GM12864 (cell line): ENCODE results near the gene COL27A1.

Experiments
- DNase-seq: peaks from one replicate; pipeline ENCODE4 v3.0.0-alpha.2; 2011; ENCODE audit warnings: low read depth
- H3K4me3 ChIP-seq: 2 replicates; pipeline ENCODE4 v1.5.1; 2011; ENCODE audit warnings: mild to moderate bottlenecking, low read depth, low read length, control low read depth
- TF ChIP-seq, protein P1 (sequence below): IDR thresholded peaks from 2 replicates; pipeline ENCODE4 v1.5.1; 2011; ENCODE audit warnings: low read depth, mild to moderate bottlenecking, moderate library complexity, low read length, control low read depth, inconsistent platforms; ENCODE audit errors: missing control alignments

Gene COL27A1

DNA sequence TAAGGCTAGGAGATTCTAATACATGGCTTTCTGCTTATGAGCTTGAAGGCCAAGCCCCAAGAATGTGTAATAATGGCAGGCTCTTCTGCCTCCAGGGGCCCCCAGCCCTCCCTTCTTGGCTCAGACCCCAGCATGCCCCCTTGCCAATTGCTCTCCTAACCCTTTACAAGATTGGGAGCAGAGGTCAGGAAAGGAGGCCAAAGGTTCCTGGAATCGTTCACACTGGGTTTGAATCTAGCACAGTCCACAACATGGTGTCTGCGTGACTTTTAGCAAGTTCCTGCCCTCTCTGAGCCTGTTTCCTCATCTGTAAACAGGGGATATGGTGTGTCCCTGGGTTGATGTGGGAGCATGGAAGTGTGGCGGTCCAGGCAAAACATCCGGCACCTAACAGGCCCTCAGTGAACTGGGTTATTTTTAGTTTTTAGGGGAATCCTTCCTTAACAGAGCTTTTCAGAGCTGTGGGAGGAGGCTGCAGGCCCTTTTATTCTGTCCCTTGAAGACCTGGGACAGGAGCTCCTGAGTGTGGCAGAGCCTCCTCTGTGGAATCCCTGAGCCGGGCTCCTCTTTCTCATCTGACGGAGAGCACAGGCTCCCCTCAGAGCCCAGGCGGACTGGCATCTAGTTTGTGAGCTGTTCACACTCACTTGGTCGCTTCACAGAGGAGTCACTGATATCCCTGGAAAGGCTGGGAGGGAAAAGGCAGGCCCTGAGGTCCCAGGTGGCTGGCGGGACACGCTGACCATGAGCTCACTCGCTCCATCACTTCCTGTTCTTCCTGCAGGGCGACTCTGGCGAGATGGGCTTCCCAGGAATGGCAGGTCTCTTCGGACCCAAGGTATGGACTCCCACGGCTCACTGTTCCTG is 144.2 kb downstream of the COL27A1 start:
- no peak overlapping the region for H3K4me3 ChIP-seq
- TF ChIP-seq, protein P1, sequence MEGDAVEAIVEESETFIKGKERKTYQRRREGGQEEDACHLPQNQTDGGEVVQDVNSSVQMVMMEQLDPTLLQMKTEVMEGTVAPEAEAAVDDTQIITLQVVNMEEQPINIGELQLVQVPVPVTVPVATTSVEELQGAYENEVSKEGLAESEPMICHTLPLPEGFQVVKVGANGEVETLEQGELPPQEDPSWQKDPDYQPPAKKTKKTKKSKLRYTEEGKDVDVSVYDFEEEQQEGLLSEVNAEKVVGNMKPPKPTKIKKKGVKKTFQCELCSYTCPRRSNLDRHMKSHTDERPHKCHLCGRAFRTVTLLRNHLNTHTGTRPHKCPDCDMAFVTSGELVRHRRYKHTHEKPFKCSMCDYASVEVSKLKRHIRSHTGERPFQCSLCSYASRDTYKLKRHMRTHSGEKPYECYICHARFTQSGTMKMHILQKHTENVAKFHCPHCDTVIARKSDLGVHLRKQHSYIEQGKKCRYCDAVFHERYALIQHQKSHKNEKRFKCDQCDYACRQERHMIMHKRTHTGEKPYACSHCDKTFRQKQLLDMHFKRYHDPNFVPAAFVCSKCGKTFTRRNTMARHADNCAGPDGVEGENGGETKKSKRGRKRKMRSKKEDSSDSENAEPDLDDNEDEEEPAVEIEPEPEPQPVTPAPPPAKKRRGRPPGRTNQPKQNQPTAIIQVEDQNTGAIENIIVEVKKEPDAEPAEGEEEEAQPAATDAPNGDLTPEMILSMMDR = no peak
- no peak for DNase-seq

DNA sequence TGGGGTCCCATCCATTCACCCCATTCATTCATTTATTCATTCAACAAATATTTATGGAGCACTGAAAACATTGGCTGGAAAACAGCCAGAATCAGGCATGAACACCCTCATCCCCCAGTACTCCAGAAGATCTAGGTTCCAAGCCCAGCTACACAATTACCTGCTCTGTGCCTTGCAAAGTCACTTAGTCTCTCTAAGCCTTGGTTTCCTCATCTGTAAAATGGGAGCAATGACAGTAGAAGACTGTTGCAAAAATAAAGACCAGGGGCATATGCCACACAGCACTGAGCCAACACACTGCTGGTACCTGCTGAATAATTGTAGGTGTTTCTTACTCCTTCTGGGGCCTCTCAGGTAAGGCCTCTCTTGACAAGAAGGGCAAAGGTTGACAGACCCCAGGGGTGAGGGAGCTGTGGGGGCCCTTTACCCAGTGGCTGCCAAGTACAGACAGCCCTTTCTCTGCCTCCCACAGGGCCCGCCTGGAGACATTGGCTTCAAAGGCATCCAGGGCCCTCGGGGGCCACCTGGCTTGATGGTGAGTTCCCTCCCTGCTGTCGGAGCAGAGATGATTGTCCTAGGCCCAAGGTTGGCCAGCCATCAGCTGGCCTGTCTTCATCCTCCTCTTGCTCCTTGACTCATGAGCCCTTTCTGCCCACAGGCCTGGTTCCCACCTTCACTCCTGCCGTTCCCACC is 145.0 kb downstream of the COL27A1 start:
- no peak overlapping the region for H3K4me3 ChIP-seq
- DNase-seq = no peak
- TF ChIP-seq, protein P1 = no peak

DNA sequence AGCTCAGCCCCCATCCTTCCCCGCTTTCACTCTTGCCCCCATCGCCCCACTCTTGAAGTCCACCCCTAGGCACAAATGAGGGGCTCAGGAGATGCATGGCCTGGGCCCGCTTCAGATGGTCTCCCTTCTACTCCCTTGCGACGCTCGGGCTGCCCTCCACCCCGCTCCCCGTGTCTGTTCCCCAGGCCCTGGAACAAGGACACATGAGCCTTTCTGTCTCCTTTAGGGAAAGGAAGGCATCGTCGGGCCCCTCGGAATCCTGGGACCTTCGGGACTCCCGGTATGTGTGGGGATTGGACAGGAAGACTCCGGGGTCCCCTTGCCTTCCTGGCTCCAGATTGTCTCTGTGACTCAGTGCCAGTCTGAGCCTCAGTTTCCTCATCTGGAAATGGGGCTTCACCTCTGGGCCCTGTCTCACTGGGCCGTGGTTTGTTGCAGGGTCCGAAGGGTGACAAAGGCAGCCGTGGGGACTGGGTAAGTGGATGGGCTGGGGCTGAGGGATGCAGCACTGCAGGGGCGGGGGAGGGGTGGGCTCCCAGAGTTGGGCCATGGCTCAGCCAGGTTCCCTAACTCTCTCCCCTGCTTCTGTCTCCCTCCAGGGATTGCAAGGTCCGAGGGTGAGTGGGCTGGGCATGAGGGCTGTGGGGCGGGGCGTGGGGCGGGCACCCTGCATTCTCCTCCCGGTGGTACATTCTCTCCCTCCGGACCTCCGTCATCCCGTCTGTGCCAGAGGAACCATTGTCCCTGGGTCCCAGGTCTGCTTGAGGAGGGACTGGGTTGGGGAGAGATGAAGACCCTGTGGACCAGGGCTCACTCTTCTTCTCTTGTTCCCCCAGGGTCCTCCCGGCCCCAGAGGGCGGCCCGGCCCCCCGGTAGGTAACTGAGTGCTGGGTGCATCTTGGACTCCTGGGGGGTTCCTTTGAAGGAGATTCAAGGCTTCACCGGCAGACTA is 145.8 kb downstream of the COL27A1 start:
- TF ChIP-seq, protein P1 = no peak
- no peak overlapping the region for H3K4me3 ChIP-seq
- DNase-seq = no peak

DNA sequence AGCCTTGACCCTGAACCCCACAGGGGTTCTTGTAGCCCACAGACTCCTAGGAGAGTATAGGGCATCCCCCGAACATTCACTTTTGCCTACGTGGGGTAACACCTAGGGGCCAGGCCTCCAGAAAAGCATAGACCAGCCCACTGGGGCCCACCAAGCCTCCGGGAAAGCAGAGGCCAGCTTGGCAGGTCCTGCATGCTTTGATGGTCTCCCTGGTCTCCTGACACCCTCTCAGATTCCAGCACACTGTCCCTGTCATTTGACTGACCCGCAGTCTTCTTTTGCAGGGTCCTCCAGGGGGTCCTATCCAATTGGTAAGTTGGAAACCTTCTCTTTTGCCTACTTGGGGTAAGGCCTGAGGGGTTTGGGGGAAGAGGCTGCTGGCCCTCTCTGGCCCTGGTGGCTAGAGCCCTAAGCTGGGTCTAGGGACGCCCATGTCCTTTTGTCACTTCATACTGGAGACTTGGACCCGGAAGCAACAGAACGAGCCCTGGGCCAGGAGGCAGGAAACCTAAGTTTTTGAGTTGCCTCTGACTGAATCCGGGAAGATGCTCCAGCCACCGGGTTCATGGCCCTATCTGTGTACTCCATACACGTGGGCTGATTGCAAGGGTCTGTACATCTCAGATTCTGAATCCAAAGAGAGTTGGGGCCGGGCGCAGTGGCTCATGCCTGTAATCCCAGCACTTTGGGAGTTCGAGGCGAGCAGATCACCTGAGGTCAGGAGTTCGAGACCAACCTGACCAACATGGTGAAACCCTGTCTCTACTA is 146.6 kb downstream of the COL27A1 start:
- TF ChIP-seq, protein P1 = no peak
- DNase-seq = no peak
- H3K4me3 ChIP-seq = no peak overlapping the region

DNA sequence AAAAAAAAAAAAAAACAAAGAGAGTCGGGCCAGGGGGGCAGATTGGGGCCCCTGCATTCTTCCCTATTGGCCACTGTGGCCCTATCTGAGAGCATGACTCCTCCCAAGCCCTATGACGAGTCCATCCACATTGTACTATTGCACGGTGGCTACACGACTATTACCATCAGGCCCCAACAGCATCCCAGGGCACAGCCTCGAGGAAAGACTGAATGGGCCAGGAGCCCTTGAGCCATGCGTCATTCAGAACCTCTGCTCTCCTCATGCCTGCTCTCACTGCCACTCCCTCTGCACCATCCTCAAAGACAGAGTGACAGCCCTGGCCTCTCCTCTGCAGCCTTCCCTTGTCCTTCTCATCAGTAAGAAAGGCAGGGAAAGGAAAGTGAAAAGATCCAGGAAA is 147.4 kb downstream of the COL27A1 start:
- no peak for DNase-seq
- no peak overlapping the region for H3K4me3 ChIP-seq
- TF ChIP-seq, protein P1 = no peak

DNA sequence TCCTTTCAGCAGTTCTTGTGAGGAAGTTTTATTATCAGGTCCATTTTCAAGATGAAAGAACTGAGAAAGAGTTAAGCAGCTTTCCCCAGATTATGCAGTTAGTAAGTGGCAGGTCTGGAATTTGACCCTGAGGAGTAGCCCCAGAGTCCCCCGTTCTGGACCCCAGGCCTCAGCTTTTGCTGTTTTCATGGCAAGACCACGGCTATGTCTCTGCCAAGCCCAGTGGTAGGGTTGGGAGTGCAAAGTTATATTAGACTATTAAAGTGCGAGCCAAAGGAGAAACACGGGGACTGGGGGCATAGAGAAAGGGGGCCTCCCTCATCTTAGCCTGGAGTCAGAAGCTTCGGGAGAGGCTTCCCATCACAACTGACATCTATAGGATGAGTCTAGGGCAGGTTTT is 148.2 kb downstream of the COL27A1 start:
- DNase-seq = no peak
- TF ChIP-seq, protein P1 = no peak
- no peak overlapping the region for H3K4me3 ChIP-seq
